Measurements from ENCODE around the gene EFCAB12. TPM values are rescaled to one million over a fixed set of nuclear protein-coding genes. Genes with fewer than 3 reads are reported as not detected.
A peak's percentile ranks its signal among the peaks of the same experiment; 100 is the strongest.

EFCAB12 gene
- total and polyA plus RNA-seq, 2 of the 13 experiments (the other 11 are each of a cell fraction or from before 2014, with no cell fraction given) = 0.31 to 2.4 TPM

DNA sequence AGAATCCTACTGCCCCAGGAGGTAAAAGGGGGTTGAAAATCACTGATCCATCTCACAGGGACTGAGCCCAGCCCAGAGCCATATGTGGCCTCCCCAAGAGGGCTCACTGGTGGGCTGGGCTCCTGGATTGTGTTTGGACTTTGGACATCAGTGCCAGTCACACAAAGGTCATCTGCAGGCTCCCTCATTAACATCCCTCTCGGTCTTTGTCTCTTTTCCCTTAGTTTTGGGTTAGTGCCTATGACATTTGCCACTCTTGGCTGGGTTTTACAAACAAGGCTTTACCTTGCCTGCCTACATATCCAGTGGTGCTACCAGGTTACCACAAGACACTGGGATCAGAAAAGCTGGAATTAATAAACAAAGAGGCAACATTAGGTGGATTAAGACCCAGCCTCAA lies 39.5 kb upstream of the EFCAB12 start (continued):
- TF ChIP-seq ZNF407 (CRISPR knock-in tag; IDR thresholded peaks at IDR 0.05; ENCODE audit: not compliant biosample characterization) = no peak
- TF ChIP-seq NFE2L1 (CRISPR knock-in tag; IDR thresholded peaks at IDR 0.05; ENCODE audit: borderline replicate concordance) = no peak
- TF ChIP-seq, protein P1, sequence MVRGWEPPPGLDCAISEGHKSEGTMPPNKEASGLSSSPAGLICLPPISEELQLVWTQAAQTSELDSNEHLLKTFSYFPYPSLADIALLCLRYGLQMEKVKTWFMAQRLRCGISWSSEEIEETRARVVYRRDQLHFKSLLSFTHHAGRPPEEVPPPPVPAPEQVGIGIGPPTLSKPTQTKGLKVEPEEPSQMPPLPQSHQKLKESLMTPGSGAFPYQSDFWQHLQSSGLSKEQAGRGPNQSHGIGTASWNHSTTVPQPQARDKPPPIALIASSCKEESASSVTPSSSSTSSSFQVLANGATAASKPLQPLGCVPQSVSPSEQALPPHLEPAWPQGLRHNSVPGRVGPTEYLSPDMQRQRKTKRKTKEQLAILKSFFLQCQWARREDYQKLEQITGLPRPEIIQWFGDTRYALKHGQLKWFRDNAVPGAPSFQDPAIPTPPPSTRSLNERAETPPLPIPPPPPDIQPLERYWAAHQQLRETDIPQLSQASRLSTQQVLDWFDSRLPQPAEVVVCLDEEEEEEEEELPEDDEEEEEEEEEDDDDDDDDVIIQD (CRISPR knock-in tag; IDR thresholded peaks at IDR 0.05; ENCODE audit: low read depth) = no peak
- no peak for TF ChIP-seq PHF8 (CRISPR knock-in tag; IDR thresholded peaks at IDR 0.05)
- TF ChIP-seq THYN1 (CRISPR knock-in tag; IDR thresholded peaks at IDR 0.05; ENCODE audit: borderline replicate concordance, low read depth) = no peak
- TF ChIP-seq ZNF629 (CRISPR knock-in tag; conservative IDR thresholded peaks at IDR 0.05) = no peak
- TF ChIP-seq TRIM22 (IDR thresholded peaks at IDR 0.05) = no peak
- no peak for TF ChIP-seq PAF1 (CRISPR knock-in tag; IDR thresholded peaks at IDR 0.05)
- no peak for TF ChIP-seq KLF16 (CRISPR knock-in tag; IDR thresholded peaks at IDR 0.05)
- 0 out of 4 replicates have a peak, but pooled peaks of 1 of the 2 experiments have one; percentile 18 for TF ChIP-seq NR2F1 (CRISPR knock-in tag; IDR thresholded peaks at IDR 0.05)
- peak; percentile 53 for TF ChIP-seq GATAD2A (CRISPR knock-in tag; IDR thresholded peaks at IDR 0.05)
- TF ChIP-seq, protein P2, sequence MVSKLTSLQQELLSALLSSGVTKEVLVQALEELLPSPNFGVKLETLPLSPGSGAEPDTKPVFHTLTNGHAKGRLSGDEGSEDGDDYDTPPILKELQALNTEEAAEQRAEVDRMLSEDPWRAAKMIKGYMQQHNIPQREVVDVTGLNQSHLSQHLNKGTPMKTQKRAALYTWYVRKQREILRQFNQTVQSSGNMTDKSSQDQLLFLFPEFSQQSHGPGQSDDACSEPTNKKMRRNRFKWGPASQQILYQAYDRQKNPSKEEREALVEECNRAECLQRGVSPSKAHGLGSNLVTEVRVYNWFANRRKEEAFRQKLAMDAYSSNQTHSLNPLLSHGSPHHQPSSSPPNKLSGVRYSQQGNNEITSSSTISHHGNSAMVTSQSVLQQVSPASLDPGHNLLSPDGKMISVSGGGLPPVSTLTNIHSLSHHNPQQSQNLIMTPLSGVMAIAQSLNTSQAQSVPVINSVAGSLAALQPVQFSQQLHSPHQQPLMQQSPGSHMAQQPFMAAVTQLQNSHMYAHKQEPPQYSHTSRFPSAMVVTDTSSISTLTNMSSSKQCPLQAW (CRISPR knock-in tag; IDR thresholded peaks at IDR 0.05) = no peak
- 0 out of 2 replicates have a peak, but pooled peaks have one; percentile 13 for TF ChIP-seq FOXA3 (CRISPR knock-in tag; IDR thresholded peaks at IDR 0.05)
- no peak for TF ChIP-seq ZNF256 (CRISPR knock-in tag; conservative IDR thresholded peaks at IDR 0.05)
- no peak for TF ChIP-seq ZNF296 (CRISPR knock-in tag; conservative IDR thresholded peaks at IDR 0.05)
- TF ChIP-seq GABPB1 (CRISPR knock-in tag; IDR thresholded peaks at IDR 0.05) = no peak
- TF ChIP-seq SOX6 (IDR thresholded peaks at IDR 0.05) = no peak
- TF ChIP-seq SOX6 (CRISPR knock-in tag; IDR thresholded peaks at IDR 0.05) = peak; percentile 33; the same call in 1 of the 2 replicates
- TF ChIP-seq ESRRA (CRISPR knock-in tag; IDR thresholded peaks at IDR 0.05; ENCODE audit: low read depth) = 0 out of 2 replicates have a peak, but pooled peaks have one; percentile 47

Measured in HepG2 (cell line).